COR-L47 (cell line): ENCODE measurements around the gene CLIC5.
A peak's percentile ranks its signal among the peaks of the same experiment; 100 is the strongest.

Source experiments
- DNase-seq: peaks from one replicate; lab custom pipeline; 2025; lab: John Stamatoyannopoulos, UW

Gene CLIC5

GRCh38 chr6:46015119-46015968 lies at the start of gene CLIC5:
Gene CLIC5, minus strand, starts transcription at chr6:46015860. Its CDS starts 318 bp downstream, at chr6:46015542.
- DNase-seq = no peak

DNA sequence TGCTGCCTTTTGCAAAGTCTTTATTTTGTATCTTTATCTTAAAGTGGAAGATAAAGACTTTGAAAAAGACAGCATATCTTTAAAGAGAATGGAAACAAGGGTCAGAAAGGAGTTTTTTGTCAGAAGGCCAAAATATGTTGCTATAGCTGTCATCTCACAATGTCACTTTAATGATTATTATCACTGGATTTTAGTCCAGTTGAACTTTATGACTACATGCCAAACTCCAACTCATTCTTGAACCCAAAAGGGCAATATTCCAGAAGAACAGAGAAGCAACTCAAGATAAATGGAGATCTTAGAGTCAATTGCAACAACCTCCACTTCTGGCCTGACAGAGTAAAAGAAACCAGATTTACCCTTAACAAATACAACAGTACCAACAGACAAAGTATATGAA lies 47.3 kb upstream of the CLIC5 start:
- no peak for DNase-seq

- no peak for DNase-seq
These were observed 46.7 kb upstream of the CLIC5 start for GRCh38 chr6:46062312-46062711.

DNA sequence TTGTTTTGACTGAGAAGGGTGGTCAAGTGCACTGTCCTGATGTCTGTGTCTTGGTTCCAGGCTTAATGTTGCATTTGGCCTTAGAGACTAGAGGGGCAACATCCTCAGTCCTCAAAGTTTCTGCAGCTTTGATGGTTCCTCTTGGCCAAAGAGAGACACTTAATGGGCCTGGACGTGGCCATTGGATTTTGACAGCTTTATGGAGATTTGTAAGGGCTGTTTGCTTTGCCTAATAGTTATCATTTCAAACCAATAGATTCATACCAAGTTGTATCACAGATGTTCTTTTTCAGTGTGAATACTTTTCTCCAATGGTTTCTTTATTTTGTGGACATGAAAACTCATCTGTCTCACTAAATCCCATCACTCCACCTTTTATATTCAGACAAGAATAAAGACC lies 45.8 kb upstream of the CLIC5 start:
- no peak for DNase-seq

- no peak for DNase-seq
These were observed 43.9 kb upstream of the CLIC5 start for GRCh38 chr6:46059608-46060007.

DNA sequence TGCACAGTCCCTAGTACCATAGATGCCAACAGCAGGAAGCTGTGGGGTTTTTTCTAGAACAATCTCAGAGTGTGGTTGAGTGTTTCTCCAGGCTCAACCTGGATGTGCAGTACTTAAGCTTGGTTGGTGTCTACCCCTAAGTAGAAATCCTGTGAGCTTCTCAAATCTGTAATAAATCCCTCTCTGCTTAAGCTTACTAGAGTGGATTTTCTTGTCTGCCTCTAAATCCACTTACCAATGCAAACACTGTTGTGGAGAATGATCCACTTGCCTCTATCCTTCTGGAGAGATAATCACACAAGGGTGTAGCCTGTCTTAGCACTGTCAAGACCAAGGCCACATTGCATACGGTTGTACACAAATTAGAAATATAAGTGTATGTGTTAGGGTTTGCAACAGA lies 43.3 kb upstream of the CLIC5 start:
- no peak for DNase-seq

DNA sequence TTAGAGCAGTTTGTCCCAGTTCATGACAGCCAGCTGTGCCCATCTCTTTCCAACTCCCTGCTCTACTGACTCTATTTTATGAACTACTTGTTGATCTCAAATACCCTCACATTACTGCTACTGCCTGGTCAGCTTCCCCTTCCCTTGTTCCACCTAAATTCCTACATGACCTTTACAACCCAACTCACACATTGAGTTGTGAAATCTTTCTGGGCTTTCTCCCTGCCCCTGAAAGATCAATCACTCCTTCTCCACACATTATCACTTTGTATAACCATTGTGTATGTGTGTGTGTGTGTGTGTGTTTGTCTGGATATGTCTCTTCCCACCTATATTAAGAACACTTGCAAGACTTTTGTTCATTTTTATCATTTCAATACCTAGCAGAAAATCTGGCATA lies 42.1 kb upstream of the CLIC5 start:
- DNase-seq = no peak

DNA sequence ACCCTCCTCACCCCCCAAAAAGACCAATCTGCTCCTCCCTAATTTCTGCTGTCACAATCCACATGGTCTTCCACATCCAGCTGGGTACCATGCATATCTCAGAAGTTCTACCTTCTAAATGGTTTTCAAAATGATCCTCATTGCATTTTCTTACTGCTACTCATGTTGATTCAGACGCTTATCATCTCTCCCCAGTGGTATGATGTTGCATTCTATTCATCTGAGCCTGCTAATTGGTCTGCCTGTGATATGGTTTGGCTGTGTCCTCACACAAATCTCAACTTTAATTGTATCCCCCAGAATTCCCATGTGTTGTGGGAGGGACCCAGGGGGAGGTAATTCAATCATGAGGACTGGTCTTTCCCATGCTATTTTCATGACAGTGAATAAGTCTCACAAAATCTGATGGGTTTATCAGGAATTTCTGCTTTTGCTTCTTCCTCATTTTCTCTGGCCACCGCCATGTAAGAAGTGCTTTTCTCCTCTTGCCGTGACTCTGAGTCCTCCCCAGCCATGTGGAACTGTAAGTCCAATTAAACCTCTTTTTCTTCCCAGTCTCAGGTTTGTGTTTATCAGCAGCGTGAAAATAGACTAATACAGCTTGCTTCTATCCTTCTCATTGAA lies 41.4 kb upstream of the CLIC5 start:
- no peak for DNase-seq

GRCh38 chr6:46054516-46054915 lies 38.9 kb upstream of the CLIC5 start:
- no peak for DNase-seq

DNA sequence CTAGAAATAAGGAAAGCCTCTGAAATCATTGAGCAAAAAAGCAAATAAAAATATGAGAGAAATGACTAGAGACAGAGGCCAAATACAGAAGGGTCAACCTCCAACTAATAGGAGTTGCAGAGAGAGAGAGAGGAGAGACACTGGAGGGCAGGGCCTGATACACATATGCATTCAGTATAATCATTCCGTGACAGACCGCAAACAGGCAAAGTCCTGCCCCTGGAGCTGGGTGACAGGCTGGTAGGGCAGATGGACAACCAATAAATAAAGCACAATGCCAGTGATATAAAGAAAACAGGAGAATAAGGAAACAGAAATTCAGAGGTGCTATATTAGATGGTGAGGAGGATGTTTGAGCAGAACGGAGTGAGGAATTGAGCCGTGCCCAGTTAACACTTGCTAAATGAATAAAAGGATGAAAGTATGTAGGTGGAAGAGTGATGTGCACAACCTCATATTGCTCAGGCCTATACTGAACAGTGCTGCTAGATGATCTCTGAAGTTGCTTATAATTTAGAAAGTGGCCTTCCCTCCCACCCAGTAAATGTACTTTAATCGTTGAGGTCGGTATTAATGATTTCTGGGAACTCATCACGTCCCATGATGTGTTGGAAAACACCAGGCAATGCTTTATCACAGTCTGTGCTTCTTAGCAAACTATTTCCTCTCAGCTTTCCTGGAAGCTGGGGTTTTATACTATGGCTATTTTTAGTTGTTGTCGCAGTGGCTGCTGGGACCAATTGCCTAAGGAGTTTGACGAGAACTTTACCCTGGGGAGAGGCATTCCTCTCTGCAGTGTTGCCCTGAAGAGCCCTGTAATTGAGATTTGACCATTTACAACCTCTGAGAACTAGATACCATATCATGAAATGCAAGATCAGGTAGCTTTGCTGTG lies 37.6 kb upstream of the CLIC5 start:
- no peak for DNase-seq

GRCh38 chr6:46052479-46052878 lies 36.8 kb upstream of the CLIC5 start:
- DNase-seq = no peak

- DNase-seq = no peak
These were observed 36.3 kb upstream of the CLIC5 start for GRCh38 chr6:46051962-46052361.

GRCh38 chr6:46050845-46051405 lies 35.3 kb upstream of the CLIC5 start:
- no peak for DNase-seq

GRCh38 chr6:46048646-46049297 lies 33.1 kb upstream of the CLIC5 start:
- no peak for DNase-seq

GRCh38 chr6:46046558-46047174 lies 31.0 kb upstream of the CLIC5 start:
- DNase-seq = no peak

- no peak for DNase-seq
These were observed 29.4 kb upstream of the CLIC5 start for GRCh38 chr6:46044881-46045617.

- peak; percentile 47 for DNase-seq
These were observed 26.8 kb upstream of the CLIC5 start for GRCh38 chr6:46042355-46042999.

DNA sequence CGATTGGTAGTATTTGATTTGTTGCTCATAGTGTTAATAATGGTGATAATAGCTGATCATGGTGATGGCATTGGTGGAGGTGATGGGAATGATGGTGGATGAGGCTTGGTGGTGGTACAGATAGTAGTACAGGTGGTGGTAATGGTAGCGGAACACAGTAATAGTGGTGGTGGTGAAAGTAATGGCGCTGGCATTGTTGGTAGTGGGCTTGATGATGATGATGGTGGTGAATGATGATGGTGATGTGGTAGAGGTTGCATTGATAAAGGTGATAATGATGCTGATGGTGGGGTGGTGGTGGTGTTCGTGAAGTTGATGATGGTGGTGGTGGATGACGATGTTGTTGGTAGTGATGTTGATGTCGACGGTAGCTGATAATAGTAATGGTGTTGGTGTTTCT lies 24.6 kb upstream of the CLIC5 start:
- no peak for DNase-seq

DNA sequence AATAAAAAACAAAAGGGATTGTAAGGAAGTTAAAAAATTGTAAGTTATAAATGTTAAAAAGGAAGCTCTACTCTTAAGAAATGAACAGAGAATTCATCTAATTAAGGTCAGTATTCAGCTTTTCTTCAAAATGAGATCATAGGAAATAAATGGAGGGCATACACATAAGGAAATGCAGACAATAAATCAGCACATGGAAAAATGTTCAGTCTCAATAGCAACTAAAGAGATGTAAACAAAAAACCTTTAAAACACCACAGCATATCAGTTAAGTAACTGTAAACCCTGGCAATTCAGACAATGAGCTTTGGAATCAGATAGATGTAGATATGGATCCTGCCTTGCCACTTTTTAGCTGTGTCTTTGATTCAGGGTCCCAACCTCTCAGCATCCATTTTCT lies 24.0 kb upstream of the CLIC5 start:
- no peak for DNase-seq

DNA sequence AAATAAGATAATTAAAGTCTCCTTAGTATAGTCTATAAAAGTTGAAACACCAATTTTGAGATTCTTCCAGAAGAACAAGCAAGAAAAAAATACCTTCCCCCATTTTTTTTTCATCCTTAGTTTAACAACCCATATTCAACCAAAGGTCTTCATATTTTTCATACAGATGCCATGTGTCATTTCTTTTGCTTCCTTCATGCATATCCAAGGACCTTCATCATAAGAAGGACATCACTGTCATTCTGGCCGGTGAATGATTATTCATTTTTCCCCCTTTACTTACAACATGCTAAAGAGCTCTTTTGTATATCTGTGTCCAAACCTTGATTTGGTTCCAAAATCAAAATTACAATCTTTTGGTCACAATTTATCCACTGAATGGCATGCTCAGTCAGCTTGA lies 21.3 kb upstream of the CLIC5 start:
- no peak for DNase-seq
